Measurements from ENCODE around the gene SLC25A14. TPM values are rescaled to one million over a fixed set of nuclear protein-coding genes. Genes with fewer than 3 reads are reported as not detected.

Gene SLC25A14
- total and polyA plus RNA-seq, 10 of the 15 experiments (the other 5 are each of a cell fraction or from before 2014, with no cell fraction given), result 7.6 to 17.0 (median 14.0) TPM

DNA sequence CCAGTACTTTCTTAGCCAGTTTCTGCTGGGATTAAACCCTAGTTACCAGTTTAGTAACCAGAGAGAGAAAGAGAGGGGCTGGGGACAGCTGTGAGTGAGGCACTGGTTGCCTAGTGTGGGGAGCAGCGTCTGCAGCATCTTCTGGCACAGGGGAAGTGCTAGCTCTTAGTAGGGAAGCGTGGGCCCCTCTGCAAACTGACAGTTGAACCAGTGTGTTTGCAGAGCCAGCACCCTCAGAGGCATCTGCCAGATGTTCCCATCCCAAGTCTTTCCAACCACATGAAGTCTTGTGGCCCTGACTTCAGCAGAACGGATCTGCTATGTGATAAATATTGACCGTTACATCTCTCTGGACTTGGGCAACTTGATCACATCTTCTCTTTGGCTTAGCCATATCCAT lies 77.1 kb downstream of the SLC25A14 start:
- H3K79me2 ChIP-seq (ENCODE audit: control insufficient read depth, insufficient read depth, low read length), result no peaks in the 10 kb centered on the region
- no peaks in the 10 kb centered on the region for H4K20me1 ChIP-seq (ENCODE audit: control insufficient read depth, insufficient read depth)
- ChIA-PET POLR2A (no interaction called here), CTCF (no interaction called here), RAD21 (ENCODE audit: unreplicated experiment) (no interaction called here), SMC1A (ENCODE audit: uncharacterized antibody, unreplicated experiment) (no interaction called here)
- H3K4me2 ChIP-seq (ENCODE audit: control insufficient read depth, insufficient read depth), result no peak overlapping the region
- in situ Hi-C loops (cut with MboI) (no loop called here), intact Hi-C loops (cut with micrococcal nuclease; ENCODE audit: unreplicated experiment) (no loop called here)
- H3K27me3 ChIP-seq (replicated peaks in 1 of 2; ENCODE audit: control insufficient read depth in 2 of 2, insufficient read depth in 2 of 2, low read length in 1 of 2), result no peaks in the 10 kb centered on the region
- no peak for ATAC-seq
- H3K36me3 ChIP-seq (ENCODE audit: control insufficient read depth in 2 of 2, insufficient read depth in 2 of 2, low read length in 1 of 2), result no peaks in the 10 kb centered on the region; a peak in 2 of 4 replicates
- H2AFZ ChIP-seq (ENCODE audit: control insufficient read depth, low read depth, low read length), result no peak overlapping the region
- H3K27ac ChIP-seq (ENCODE audit: control insufficient read depth, insufficient read depth), result no peak overlapping the region
- H3K4me1 ChIP-seq (ENCODE audit: control insufficient read depth, insufficient read depth, low read length), result no peaks in the 10 kb centered on the region
- H3K9me3 ChIP-seq (replicated peaks; ENCODE audit: control insufficient read depth, insufficient read depth, low read length), result no peaks in the 10 kb centered on the region
- no peak for DNase-seq (ENCODE audit: low read depth, low spot score)
- no TSS peak for BruUV-seq (replicated peaks)
- FAIRE-seq, result no peak
- WGBS (ENCODE audit: insufficient coverage, insufficient replicate concordance, low lambda C conversion rate, missing lambda C conversion rate), result 66% methylated on average over 4 of the region's 4 CpGs
- TF ChIP-seq, protein P1, sequence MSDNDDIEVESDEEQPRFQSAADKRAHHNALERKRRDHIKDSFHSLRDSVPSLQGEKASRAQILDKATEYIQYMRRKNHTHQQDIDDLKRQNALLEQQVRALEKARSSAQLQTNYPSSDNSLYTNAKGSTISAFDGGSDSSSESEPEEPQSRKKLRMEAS (IDR thresholded peaks at IDR 0.05; ENCODE audit: low read depth, low read length), result no peak
- no peak for TF ChIP-seq BACH1 (IDR thresholded peaks at IDR 0.05; ENCODE audit: borderline replicate concordance)
- TF ChIP-seq NFIC (IDR thresholded peaks at IDR 0.05; ENCODE audit: low read depth, low read length), result no peak
- TF ChIP-seq SREBF1 (IDR thresholded peaks at IDR 0.05; ENCODE audit: low read length), result no peak
- TF ChIP-seq IRF4 (IDR thresholded peaks at IDR 0.05; ENCODE audit: low read depth, low read length), result no peak
- no peak for TF ChIP-seq DPF2 (IDR thresholded peaks at IDR 0.05)
- TF ChIP-seq TCF3 (IDR thresholded peaks at IDR 0.05; ENCODE audit: borderline replicate concordance, insufficient read depth, low read depth, low read length), result no peak
- TF ChIP-seq HDAC6 (IDR thresholded peaks at IDR 0.05; ENCODE audit: unreplicated experiment), result no peak
- TF ChIP-seq HCFC1 (IDR thresholded peaks at IDR 0.05; ENCODE audit: low read length), result no peak
- TF ChIP-seq NR2F1 (conservative IDR thresholded peaks at IDR 0.05), result no peak
- TF ChIP-seq NR2C2 (IDR thresholded peaks at IDR 0.05; ENCODE audit: borderline replicate concordance, control insufficient read depth, insufficient read length, low read depth), result no peak
- no peak overlapping the region for H3K9ac ChIP-seq (ENCODE audit: control insufficient read depth, insufficient read depth, low read length)
- no peak overlapping the region for H3K4me3 ChIP-seq

Data from GM12878 (cell line).